Upper lobe of right lung (tissue), 1 donor: Measurements from ENCODE around the gene PTGR3. TPM values are rescaled to one million over a fixed set of nuclear protein-coding genes. Genes with fewer than 3 reads are reported as not detected.

Experiments used
- ATAC-seq: fragments of 200-7000 bp; cut with Tn5 transposase; one replicate; pipeline ENCODE4 v1.9.1; 2020; ENCODE audit warnings: mild to moderate bottlenecking, moderate library complexity
- DNase-seq: peaks from one replicate; pipeline ENCODE4 v3.0.0-alpha.2; 2020
- H3K27ac ChIP-seq: fragments of 200-600 bp; one replicate; pipeline ENCODE4 v1.8.0; 2022
- H3K27me3 ChIP-seq: fragments of 200-600 bp; one replicate; pipeline ENCODE4 v1.8.0; 2022; ENCODE audit warnings: mild to moderate bottlenecking
- H3K36me3 ChIP-seq: fragments of 200-600 bp; one replicate; pipeline ENCODE4 v1.8.0; 2022
- H3K4me1 ChIP-seq: fragments of 200-600 bp; one replicate; pipeline ENCODE4 v1.8.0; 2022
- H3K4me3 ChIP-seq: fragments of 200-600 bp; one replicate; pipeline ENCODE4 v1.8.0; 2022; ENCODE audit warnings: mild to moderate bottlenecking
- H3K9me3 ChIP-seq: fragments of 200-600 bp; one replicate; pipeline ENCODE4 v1.8.0; 2022
- intact Hi-C: fragments of 100-400 bp; cut with DNase I; formaldehyde crosslinking; loops from one replicate; pipeline ENCODE4 v1.11.0; 2022
- total RNA-seq: library from RNA; stranded (reverse); fragmentation: NEBNext Ultra II Directional; extraction: Animal tissue kit (Norgen Biotek cat#: 25700); gene quantifications from one replicate; pipeline ENCODE4 v1.2.1, GENCODE V29; 2021
- TF ChIP-seq, protein P1 (sequence below): fragments of 200-600 bp; IDR thresholded peaks from one replicate; pipeline ENCODE4 v1.8.0; 2022; ENCODE audit warnings: antibody characterized with exemption
- donor health status: DM: no; HTN: yes; CAD: no; lungs with severe emphysema.

Gene PTGR3
- total RNA-seq, 1 donor from 2014 or later: 27.7 TPM

DNA sequence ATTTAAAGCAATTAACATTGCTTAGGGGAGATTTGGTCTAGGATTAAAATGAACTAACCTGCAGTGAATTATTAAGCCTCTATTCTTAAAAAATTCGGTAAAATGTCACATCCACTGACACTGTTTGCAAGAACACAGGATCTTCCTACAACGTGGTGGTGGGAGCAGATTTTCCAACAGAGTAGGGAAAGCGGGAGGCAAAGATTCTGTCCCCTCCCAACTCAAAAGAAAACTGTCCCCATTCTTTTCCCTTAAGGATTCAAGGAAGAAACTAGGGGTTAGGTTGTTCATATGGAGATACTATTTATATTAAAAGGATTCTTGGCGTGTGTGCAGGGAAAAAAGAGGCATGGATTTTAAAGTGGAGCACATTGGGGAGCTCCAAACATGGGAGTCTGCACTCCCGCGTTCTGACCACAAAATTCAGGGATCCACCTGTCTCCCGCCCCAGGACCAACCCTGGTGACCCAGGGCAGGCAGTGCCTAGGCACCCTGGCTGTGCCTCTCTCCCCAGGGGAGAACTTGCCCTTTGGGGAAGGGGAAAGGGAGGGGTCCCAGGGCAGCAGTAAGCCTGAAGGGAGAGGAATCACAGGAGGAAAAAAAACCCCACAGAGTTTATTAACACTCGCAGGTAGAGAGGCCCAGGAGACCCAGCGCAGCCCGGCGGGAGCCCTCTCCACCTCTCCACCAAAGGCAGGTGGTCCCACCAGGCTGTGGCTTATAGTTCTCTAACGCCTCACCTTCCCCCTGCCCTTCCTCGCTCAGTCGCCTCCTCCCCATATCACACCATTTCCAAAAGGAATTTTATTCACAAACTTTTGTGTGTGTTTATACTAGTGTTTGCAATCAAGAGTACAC lies 2.3 kb downstream of the PTGR3 start:
- Histone ChIP-seq H3K4me3 (peak overlapping the region; percentile 84), H3K9me3 (no peaks in the 10 kb centered on the region), H3K27me3 (no peaks in the 10 kb centered on the region), H3K27ac (no peak overlapping the region), H3K4me1 (peaks cover 39% of the 10 kb centered on the region), H3K36me3 (peaks cover 4% of the 10 kb centered on the region)
- intact Hi-C loops: no loop called here
- DNase-seq (no peak), ATAC-seq (no peak)
- TF ChIP-seq, protein P1, sequence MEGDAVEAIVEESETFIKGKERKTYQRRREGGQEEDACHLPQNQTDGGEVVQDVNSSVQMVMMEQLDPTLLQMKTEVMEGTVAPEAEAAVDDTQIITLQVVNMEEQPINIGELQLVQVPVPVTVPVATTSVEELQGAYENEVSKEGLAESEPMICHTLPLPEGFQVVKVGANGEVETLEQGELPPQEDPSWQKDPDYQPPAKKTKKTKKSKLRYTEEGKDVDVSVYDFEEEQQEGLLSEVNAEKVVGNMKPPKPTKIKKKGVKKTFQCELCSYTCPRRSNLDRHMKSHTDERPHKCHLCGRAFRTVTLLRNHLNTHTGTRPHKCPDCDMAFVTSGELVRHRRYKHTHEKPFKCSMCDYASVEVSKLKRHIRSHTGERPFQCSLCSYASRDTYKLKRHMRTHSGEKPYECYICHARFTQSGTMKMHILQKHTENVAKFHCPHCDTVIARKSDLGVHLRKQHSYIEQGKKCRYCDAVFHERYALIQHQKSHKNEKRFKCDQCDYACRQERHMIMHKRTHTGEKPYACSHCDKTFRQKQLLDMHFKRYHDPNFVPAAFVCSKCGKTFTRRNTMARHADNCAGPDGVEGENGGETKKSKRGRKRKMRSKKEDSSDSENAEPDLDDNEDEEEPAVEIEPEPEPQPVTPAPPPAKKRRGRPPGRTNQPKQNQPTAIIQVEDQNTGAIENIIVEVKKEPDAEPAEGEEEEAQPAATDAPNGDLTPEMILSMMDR: no peak

DNA sequence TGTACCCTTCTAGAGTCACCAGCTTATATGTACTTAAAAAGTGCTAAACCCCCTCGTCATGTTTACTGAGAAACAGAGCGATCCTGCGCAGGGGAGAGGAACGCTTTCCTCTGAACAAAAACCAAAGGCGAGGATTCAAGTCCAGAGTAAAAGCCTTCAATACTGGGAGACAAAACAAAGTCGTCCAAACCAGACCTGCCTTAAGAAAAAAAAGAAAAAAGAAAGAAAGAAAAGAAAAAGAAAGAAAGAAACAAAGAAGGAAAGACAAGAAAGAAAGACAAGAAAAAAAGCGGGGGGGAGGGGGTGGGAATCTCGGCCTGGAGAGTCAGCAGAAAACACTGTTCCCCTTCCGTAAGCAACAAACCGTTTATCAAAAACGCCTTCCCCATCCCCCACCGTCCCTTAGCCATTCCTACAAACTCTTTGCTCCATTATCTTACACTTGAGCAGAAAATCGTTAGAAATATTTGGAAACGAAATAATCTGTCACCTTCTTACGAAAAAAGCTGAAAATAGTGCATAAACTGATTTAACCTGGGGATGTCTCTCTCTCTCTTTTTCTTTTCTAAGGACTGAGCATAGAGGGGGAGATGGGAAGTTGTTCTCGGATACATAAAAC lies 3.3 kb downstream of the PTGR3 start:
- ATAC-seq (no peak), DNase-seq (no peak)
- TF ChIP-seq, protein P1: no peak
- H3K4me1 ChIP-seq: peaks cover 39% of the 10 kb centered on the region
- no peaks in the 10 kb centered on the region for H3K27me3 ChIP-seq
- peak overlapping the region; percentile 1 for H3K27ac ChIP-seq
- peak overlapping the region; percentile 45 for H3K4me3 ChIP-seq
- no peaks in the 10 kb centered on the region for H3K9me3 ChIP-seq
- peaks cover 15% of the 10 kb centered on the region for H3K36me3 ChIP-seq
- intact Hi-C loops: no loop called here

DNA sequence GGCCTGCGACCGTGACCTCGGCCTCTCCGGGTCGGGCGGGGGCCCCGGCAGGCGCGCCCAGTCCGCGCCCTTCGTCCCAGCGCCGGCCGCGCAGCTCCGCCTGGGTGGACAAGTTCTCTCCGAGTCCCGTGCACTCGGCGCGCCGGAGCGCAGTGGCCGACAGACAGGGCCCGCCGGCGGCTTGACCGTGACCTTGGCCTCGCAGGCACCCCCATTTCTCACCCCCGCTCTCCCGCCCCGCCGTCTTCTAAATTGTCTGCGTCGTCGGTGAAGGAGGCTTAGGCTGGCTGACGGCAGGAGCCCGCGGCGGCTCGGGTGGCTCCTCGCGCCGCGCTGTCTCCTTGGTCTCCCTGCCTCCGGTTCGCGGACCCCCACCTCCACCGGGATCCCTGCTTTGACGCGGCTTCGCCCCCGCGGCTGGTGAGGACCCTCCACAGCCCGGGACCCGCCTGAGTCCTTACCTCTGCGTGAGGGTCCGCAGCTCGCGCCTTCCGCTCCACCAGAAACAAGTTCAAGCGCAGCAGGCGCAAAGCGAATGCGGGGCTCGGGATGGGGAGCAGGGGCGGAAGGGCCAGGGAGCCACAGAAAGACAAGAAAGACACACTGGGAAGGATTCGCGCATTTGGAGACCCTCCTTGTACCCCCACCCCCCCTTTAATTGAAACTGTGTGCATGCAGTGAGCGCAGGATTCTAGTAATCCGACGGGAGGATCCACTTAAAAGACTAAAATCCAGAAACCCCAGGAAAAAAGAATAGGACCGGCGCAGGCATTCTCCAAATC lies 4.0 kb downstream of the PTGR3 start:
- DNase-seq: peak; percentile 75
- peak overlapping the region; percentile 51 for H3K27ac ChIP-seq
- ATAC-seq: no peak
- intact Hi-C loops: no loop called here
- H3K9me3 ChIP-seq: no peaks in the 10 kb centered on the region
- TF ChIP-seq, protein P1: no peak
- peaks cover 34% of the 10 kb centered on the region for H3K4me1 ChIP-seq
- no peaks in the 10 kb centered on the region for H3K27me3 ChIP-seq
- peaks cover 22% of the 10 kb centered on the region for H3K36me3 ChIP-seq
- H3K4me3 ChIP-seq: peak overlapping the region; percentile 45

DNA sequence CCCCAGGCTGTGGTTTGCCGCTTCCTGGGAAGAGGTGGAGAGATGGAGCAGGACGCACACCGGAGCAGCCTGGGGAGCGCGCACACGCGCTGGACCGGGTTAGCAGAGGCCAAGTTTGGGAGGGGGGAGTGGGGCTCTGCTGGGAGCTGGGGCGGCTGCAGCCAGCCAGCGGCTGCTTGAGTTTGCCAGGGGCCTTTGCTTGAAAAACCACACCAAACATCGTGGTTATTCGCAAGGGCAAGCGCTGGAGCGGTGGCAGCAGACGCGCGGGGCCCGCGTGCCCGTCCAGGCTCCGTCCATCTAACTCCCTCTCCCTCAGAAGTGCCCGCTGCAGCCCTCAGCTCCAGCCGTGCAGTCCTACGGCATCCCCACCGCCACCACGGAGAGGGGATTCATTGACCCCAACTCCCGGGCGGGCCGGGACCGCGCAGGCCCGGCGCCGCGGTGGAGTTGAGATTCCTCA lies 4.6 kb downstream of the PTGR3 start:
- Histone ChIP-seq H3K4me3 (peak overlapping the region; percentile 45), H3K4me1 (peaks cover 34% of the 10 kb centered on the region), H3K27me3 (no peaks in the 10 kb centered on the region), H3K9me3 (no peaks in the 10 kb centered on the region), H3K36me3 (peaks cover 23% of the 10 kb centered on the region), H3K27ac (peak overlapping the region; percentile 51)
- ATAC-seq: no peak
- TF ChIP-seq, protein P1: no peak
- intact Hi-C loops: no loop called here
- no peak for DNase-seq

DNA sequence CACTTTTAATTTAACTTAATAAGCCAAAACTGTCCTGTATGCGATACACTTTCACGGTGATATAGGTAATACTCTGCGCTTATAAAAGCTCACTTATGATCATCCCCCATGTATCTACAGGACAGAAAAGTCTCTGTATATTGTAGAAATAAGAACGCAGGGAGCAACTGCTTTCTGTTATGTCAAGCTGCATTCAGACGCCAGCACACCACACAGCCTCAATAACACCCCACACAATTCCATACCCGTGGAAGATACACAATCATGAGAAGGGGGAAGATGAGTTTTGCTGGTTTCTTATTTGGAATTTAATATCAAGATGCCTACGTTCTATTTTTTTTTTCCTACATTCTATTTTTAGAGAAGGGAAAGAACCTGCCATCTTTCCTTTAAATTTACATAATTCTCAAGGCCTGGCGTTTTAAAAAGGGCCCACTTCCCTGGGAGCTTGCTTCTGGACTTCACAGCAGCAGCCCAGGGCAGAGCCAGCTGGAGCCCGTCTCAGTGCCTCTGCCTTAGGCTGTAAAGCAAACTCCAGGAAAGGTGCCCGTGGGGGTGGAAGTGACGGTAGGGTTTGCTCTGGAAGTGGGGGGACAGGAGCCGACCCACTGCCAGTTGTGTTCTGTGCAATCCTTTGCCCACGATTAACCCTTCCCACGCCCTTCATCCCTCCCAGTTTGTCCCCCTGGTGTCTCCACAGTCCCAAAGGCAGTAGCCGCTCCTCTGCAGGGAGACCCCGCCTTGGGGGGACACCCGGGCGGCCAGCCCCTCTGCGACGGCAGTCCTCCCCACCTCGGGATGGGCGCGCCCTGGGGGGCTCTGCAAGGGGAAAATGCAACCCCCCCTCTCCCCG lies 5.3 kb downstream of the PTGR3 start:
- Histone ChIP-seq H3K9me3 (no peaks in the 10 kb centered on the region), H3K4me1 (peaks cover 34% of the 10 kb centered on the region), H3K36me3 (peaks cover 23% of the 10 kb centered on the region), H3K4me3 (peak overlapping the region; percentile 45), H3K27ac (no peak overlapping the region), H3K27me3 (no peaks in the 10 kb centered on the region)
- DNase-seq (no peak), ATAC-seq (no peak)
- TF ChIP-seq, protein P1: no peak
- intact Hi-C loops: no loop called here
